Colonic mucosa (tissue), 4 donors: ENCODE measurements around the gene INVS. TPM values are rescaled to one million over a fixed set of nuclear protein-coding genes. Genes with fewer than 3 reads are reported as not detected.

Experiments
- DNase-seq: peaks from one replicate; pipeline ENCODE4 v3.0.0-alpha.2; 2020
- H3K27ac ChIP-seq: fragments of 200-600 bp; one replicate; pipeline ENCODE4 v1.8.0; 2021
- H3K27me3 ChIP-seq: fragments of 200-600 bp; one replicate; pipeline ENCODE4 v1.8.0; 2021
- H3K36me3 ChIP-seq: fragments of 200-600 bp; one replicate; pipeline ENCODE4 v1.8.0; 2021
- H3K4me1 ChIP-seq: fragments of 200-600 bp; one replicate; pipeline ENCODE4 v1.8.0; 2021; ENCODE audit warnings: mild to moderate bottlenecking
- H3K4me3 ChIP-seq: fragments of 200-600 bp; one replicate; pipeline ENCODE4 v1.8.0; 2021
- H3K9ac ChIP-seq, 2 donors: one replicate each; pipeline ENCODE4 v1.7.0; 2013; ENCODE audit warnings: control low read depth in 2 of 2, low read depth in 2 of 2, low read length in 2 of 2
- H3K9me3 ChIP-seq: fragments of 200-600 bp; one replicate; pipeline ENCODE4 v1.8.0; 2021
- CTCF ChIP-seq: fragments of 200-600 bp; IDR thresholded peaks from one replicate; pipeline ENCODE4 v1.8.0; 2022; ENCODE audit warnings: antibody characterized with exemption, mild to moderate bottlenecking
- intact Hi-C: fragments of 100-400 bp; cut with DNase I; formaldehyde crosslinking; loops from one replicate; pipeline ENCODE4 v1.14.1; 2022
- total RNA-seq, 2 donors: library from RNA; stranded (reverse); fragmentation: NEBNext Ultra II Directional in 1 of 2; extraction: Animal tissue kit (Norgen Biotek cat#: 25700) in 1 of 2; gene quantifications; one replicate each; pipeline ENCODE4 v1.2.1, GENCODE V29; 2021
- donor health status: healthy.
- donor health status: DM: no; HTN: no; CAD: no.
- donor health status: DM: no; HTN: no; CAD: no.

INVS gene
- total RNA-seq, 2 donors from 2014 or later, result 12.1 to 16.0 TPM

GRCh38 chr9:100303747-100304146 is 204.7 kb downstream of the INVS start:
- Histone ChIP-seq H3K9me3 (no peaks in the 10 kb centered on the region), H3K4me3 (no peak overlapping the region), H3K9ac (no peak overlapping the region), H3K36me3 (peaks cover 5% of the 10 kb centered on the region), H3K27ac (no peak overlapping the region), H3K4me1 (no peaks in the 10 kb centered on the region), H3K27me3 (no peaks in the 10 kb centered on the region)
- DNase-seq, result no peak
- intact Hi-C loops, result no loop called here
- no peak for TF ChIP-seq CTCF

- intact Hi-C loops, result no loop called here
- Histone ChIP-seq H3K4me3 (no peak overlapping the region), H3K9me3 (no peaks in the 10 kb centered on the region), H3K4me1 (no peaks in the 10 kb centered on the region), H3K27ac (no peak overlapping the region), H3K9ac (no peak overlapping the region), H3K27me3 (no peaks in the 10 kb centered on the region), H3K36me3 (peaks cover 5% of the 10 kb centered on the region)
- TF ChIP-seq CTCF, result no peak
- no peak for DNase-seq
Measured at GRCh38 chr9:100306283-100306682, 207.2 kb downstream of the INVS start.

- Histone ChIP-seq H3K9me3 (no peaks in the 10 kb centered on the region), H3K4me1 (no peaks in the 10 kb centered on the region), H3K27ac (no peak overlapping the region), H3K9ac (no peak overlapping the region), H3K36me3 (peaks cover under 1% of the 10 kb centered on the region), H3K27me3 (no peaks in the 10 kb centered on the region), H3K4me3 (no peak overlapping the region)
- DNase-seq, result no peak
- TF ChIP-seq CTCF, result no peak
- intact Hi-C loops, result no loop called here
Measured at GRCh38 chr9:100307080-100307479, 208.0 kb downstream of the INVS start.

GRCh38 chr9:100308965-100309564 is 210.0 kb downstream of the INVS start:
- H3K27me3 ChIP-seq, result no peaks in the 10 kb centered on the region
- DNase-seq, result no peak
- no peak overlapping the region for H3K27ac ChIP-seq
- H3K36me3 ChIP-seq, result no peaks in the 10 kb centered on the region
- H3K4me1 ChIP-seq, result no peaks in the 10 kb centered on the region
- intact Hi-C loops, result no loop called here
- no peak overlapping the region for H3K4me3 ChIP-seq
- H3K9me3 ChIP-seq, result no peaks in the 10 kb centered on the region
- TF ChIP-seq CTCF, result no peak
- H3K9ac ChIP-seq, result no peak overlapping the region

GRCh38 chr9:100309992-100310391 is 210.9 kb downstream of the INVS start:
- TF ChIP-seq CTCF, result no peak
- H3K36me3 ChIP-seq, result no peaks in the 10 kb centered on the region
- intact Hi-C loops, result loop anchor here (10.0 kb wide), 2 partner anchors 285 to 345 kb away; no protein-coding TSS in a partner anchor

More at GRCh38 chr9:100309992-100310391, 210.9 kb downstream of the INVS start:
- Histone ChIP-seq H3K4me1 (no peaks in the 10 kb centered on the region), H3K27me3 (no peaks in the 10 kb centered on the region), H3K4me3 (no peak overlapping the region), H3K9me3 (no peaks in the 10 kb centered on the region), H3K9ac (no peak overlapping the region), H3K27ac (no peak overlapping the region)
- no peak for DNase-seq
